HepG2 (cell line): ENCODE results near the gene FAIM. TPM values are rescaled to one million over a fixed set of nuclear protein-coding genes. Genes with fewer than 3 reads are reported as not detected.

Source experiments
- ARNT ChIP-seq: fragments of 450-650 bp; IDR thresholded peaks from 2 replicates; pipeline ENCODE4 v1.6.1; 2017
- CC2D1A ChIP-seq: sonication (generic); formaldehyde crosslinking; IDR thresholded peaks from 2 replicates; pipeline ENCODE4 v1.8.1; 2023; ENCODE audit warnings: mild to moderate bottlenecking, missing genetic modification reagents
- EEA1 ChIP-seq: sonication (generic); formaldehyde crosslinking; IDR thresholded peaks from 2 replicates; pipeline ENCODE4 v1.5.1; 2020; ENCODE audit warnings: mild to moderate bottlenecking, missing genetic modification reagents, borderline replicate concordance
- GLI4 ChIP-seq: sonication (generic); formaldehyde crosslinking; IDR thresholded peaks from 2 replicates; pipeline ENCODE4 v1.5.1; 2020; ENCODE audit warnings: missing genetic modification reagents, mild to moderate bottlenecking, moderate library complexity, borderline replicate concordance
- MAF1 ChIP-seq: sonication (generic); formaldehyde crosslinking; IDR thresholded peaks from 2 replicates; pipeline ENCODE4 v1.5.0; 2020; ENCODE audit warnings: missing genetic modification reagents, borderline replicate concordance
- NFYC ChIP-seq: IDR thresholded peaks from 2 replicates; pipeline ENCODE4 v1.6.1; 2016; ENCODE audit warnings: missing genetic modification reagents, missing compliant biosample characterization
- ZNF329 ChIP-seq: sonication (generic); formaldehyde crosslinking; IDR thresholded peaks from 2 replicates; pipeline ENCODE4 v1.9.0; 2021; ENCODE audit warnings: low read depth, mild to moderate bottlenecking, missing genetic modification reagents
- ZNF605 ChIP-seq: sonication (generic); formaldehyde crosslinking; IDR thresholded peaks from 2 replicates; pipeline ENCODE4 v1.8.0; 2022; ENCODE audit warnings: mild to moderate bottlenecking, missing genetic modification reagents
- ZNF607 ChIP-seq: sonication (generic); formaldehyde crosslinking; IDR thresholded peaks from 2 replicates; pipeline ENCODE4 v1.5.1; 2020; ENCODE audit warnings: missing genetic modification reagents, mild to moderate bottlenecking, borderline replicate concordance
- ZNF7 ChIP-seq: IDR thresholded peaks from 2 replicates; pipeline ENCODE4 v1.6.1; 2016; ENCODE audit warnings: missing biosample characterization, missing genetic modification reagents
- ZSCAN22 ChIP-seq: sonication (generic); formaldehyde crosslinking; IDR thresholded peaks from 2 replicates; pipeline ENCODE4 v1.4.0; 2020; ENCODE audit warnings: mild to moderate bottlenecking, missing genetic modification reagents
- polyA plus RNA-seq, 8 experiments: library from polyadenylated mRNA; depleted of rRNA in 3 of 8; stranded (reverse) in 7 of 8; unstranded in 1 of 8; fragments of >200 nt; fragmentation: Illumina TruSeq in 4 of 8; extraction: Trizol in 4 of 8; gene quantifications; 2 replicates each; pipeline versions ENCODE4 v1.2.1 to v1.2.3, GENCODE V29; 2011 to 2016; ENCODE audit warnings: low read depth in 4 of 8, missing spikeins in 1 of 8, mixed read lengths in 1 of 8; ENCODE audit not compliant: insufficient read depth in 1 of 8
- total RNA-seq, 5 experiments: library from RNA; depleted of rRNA; stranded (reverse); fragments of >200 nt; fragmentation: Illumina TruSeq; extraction: Trizol; gene quantifications; 2 replicates each; pipeline ENCODE4 v1.2.3, GENCODE V29; 2016; ENCODE audit warnings: low read depth in 1 of 5
- TF ChIP-seq, protein P1 (sequence below): sonication (generic); formaldehyde crosslinking; IDR thresholded peaks from 2 replicates; pipeline ENCODE4 v1.4.0; 2020; ENCODE audit warnings: missing genetic modification reagents, borderline replicate concordance
- TF ChIP-seq, protein P2 (sequence below): sonication (generic); formaldehyde crosslinking; IDR thresholded peaks from 2 replicates; pipeline ENCODE4 v1.8.1; 2023; ENCODE audit warnings: missing genetic modification reagents, mild to moderate bottlenecking, borderline replicate concordance
- TF ChIP-seq, protein P3 (sequence below): IDR thresholded peaks from 2 replicates; pipeline ENCODE4 v1.4.0; 2020; ENCODE audit warnings: mild to moderate bottlenecking, missing genetic modification reagents
- TF ChIP-seq, protein P4 (sequence below): IDR thresholded peaks from 2 replicates; pipeline ENCODE4 v1.6.1; 2018; ENCODE audit warnings: missing genetic modification reagents
- TF ChIP-seq, protein P5 (sequence below): sonication (generic); formaldehyde crosslinking; IDR thresholded peaks from 2 replicates; pipeline ENCODE4 v1.4.0; 2020; ENCODE audit warnings: missing genetic modification reagents, borderline replicate concordance

Gene FAIM
- total and polyA plus RNA-seq, 2 of the 13 experiments (the other 11 are each of a cell fraction or from before 2014, with no cell fraction given) = 4.3 to 25.8 TPM

DNA sequence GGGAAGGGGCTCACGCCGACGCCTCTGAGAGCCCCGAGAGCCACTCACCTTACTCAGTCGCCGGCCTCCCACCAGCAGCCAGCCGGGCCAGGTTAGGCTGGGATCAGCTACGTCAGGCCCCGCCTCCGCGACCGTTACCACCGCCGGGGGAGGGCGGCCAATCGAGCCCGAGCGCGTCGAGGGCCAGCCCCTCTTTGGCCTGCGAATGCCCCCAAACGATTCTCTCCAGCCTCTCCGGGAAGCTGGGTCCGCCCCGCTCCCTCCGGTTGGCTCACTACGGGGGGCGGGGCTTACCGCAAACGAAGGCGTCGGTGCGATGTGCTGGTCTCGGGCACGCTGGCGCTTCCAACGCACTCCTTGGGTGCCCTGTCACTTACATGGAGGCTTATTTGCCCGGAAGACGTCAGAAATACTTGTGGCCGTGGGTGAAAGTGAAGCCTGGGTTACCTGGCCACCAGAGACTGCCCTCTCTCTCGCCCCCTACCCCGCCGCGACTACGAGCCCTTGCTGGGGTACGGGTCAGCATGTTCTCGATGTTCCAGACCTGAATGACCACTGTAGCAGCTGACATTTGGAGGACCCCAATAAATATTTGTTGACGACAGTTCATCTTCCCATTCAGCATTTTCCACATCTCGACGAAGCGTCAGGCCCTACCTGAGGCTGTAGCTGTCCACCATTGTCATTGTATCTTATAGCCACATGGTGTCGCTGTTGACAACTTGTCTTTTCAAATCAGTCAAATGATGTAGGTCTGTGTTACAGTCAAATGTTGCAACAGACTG is 14.2 kb upstream of the FAIM start, which contains the start of gene CEP70 (continued):
- TF ChIP-seq, protein P1, sequence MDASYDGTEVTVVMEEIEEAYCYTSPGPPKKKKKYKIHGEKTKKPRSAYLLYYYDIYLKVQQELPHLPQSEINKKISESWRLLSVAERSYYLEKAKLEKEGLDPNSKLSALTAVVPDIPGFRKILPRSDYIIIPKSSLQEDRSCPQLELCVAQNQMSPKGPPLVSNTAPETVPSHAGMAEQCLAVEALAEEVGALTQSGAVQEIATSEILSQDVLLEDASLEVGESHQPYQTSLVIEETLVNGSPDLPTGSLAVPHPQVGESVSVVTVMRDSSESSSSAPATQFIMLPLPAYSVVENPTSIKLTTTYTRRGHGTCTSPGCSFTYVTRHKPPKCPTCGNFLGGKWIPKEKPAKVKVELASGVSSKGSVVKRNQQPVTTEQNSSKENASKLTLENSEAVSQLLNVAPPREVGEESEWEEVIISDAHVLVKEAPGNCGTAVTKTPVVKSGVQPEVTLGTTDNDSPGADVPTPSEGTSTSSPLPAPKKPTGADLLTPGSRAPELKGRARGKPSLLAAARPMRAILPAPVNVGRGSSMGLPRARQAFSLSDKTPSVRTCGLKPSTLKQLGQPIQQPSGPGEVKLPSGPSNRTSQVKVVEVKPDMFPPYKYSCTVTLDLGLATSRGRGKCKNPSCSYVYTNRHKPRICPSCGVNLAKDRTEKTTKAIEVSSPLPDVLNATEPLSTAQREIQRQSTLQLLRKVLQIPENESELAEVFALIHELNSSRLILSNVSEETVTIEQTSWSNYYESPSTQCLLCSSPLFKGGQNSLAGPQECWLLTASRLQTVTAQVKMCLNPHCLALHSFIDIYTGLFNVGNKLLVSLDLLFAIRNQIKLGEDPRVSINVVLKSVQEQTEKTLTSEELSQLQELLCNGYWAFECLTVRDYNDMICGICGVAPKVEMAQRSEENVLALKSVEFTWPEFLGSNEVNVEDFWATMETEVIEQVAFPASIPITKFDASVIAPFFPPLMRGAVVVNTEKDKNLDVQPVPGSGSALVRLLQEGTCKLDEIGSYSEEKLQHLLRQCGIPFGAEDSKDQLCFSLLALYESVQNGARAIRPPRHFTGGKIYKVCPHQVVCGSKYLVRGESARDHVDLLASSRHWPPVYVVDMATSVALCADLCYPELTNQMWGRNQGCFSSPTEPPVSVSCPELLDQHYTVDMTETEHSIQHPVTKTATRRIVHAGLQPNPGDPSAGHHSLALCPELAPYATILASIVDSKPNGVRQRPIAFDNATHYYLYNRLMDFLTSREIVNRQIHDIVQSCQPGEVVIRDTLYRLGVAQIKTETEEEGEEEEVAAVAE (CRISPR knock-in tag) = no peak; the same call in 1 of the 2 replicates
- TF ChIP-seq MAF1 (CRISPR knock-in tag) = no peak
- TF ChIP-seq EEA1 = no peak
- TF ChIP-seq, protein P2, sequence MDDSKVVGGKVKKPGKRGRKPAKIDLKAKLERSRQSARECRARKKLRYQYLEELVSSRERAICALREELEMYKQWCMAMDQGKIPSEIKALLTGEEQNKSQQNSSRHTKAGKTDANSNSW (CRISPR knock-in tag) = no peak
- TF ChIP-seq, protein P3, sequence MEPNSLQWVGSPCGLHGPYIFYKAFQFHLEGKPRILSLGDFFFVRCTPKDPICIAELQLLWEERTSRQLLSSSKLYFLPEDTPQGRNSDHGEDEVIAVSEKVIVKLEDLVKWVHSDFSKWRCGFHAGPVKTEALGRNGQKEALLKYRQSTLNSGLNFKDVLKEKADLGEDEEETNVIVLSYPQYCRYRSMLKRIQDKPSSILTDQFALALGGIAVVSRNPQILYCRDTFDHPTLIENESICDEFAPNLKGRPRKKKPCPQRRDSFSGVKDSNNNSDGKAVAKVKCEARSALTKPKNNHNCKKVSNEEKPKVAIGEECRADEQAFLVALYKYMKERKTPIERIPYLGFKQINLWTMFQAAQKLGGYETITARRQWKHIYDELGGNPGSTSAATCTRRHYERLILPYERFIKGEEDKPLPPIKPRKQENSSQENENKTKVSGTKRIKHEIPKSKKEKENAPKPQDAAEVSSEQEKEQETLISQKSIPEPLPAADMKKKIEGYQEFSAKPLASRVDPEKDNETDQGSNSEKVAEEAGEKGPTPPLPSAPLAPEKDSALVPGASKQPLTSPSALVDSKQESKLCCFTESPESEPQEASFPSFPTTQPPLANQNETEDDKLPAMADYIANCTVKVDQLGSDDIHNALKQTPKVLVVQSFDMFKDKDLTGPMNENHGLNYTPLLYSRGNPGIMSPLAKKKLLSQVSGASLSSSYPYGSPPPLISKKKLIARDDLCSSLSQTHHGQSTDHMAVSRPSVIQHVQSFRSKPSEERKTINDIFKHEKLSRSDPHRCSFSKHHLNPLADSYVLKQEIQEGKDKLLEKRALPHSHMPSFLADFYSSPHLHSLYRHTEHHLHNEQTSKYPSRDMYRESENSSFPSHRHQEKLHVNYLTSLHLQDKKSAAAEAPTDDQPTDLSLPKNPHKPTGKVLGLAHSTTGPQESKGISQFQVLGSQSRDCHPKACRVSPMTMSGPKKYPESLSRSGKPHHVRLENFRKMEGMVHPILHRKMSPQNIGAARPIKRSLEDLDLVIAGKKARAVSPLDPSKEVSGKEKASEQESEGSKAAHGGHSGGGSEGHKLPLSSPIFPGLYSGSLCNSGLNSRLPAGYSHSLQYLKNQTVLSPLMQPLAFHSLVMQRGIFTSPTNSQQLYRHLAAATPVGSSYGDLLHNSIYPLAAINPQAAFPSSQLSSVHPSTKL (CRISPR knock-in tag) = peak; percentile 38; the same call in 1 of the 2 replicates
- no peak for TF ChIP-seq ZNF329 (CRISPR knock-in tag)
- no peak for TF ChIP-seq ARNT
- no peak for TF ChIP-seq ZNF7 (CRISPR knock-in tag)
- TF ChIP-seq ZNF605 = peak; percentile 95
- TF ChIP-seq, protein P4, sequence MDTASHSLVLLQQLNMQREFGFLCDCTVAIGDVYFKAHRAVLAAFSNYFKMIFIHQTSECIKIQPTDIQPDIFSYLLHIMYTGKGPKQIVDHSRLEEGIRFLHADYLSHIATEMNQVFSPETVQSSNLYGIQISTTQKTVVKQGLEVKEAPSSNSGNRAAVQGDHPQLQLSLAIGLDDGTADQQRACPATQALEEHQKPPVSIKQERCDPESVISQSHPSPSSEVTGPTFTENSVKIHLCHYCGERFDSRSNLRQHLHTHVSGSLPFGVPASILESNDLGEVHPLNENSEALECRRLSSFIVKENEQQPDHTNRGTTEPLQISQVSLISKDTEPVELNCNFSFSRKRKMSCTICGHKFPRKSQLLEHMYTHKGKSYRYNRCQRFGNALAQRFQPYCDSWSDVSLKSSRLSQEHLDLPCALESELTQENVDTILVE = 0 out of 2 replicates have a peak, but pooled peaks have one; percentile 13
- TF ChIP-seq, protein P5, sequence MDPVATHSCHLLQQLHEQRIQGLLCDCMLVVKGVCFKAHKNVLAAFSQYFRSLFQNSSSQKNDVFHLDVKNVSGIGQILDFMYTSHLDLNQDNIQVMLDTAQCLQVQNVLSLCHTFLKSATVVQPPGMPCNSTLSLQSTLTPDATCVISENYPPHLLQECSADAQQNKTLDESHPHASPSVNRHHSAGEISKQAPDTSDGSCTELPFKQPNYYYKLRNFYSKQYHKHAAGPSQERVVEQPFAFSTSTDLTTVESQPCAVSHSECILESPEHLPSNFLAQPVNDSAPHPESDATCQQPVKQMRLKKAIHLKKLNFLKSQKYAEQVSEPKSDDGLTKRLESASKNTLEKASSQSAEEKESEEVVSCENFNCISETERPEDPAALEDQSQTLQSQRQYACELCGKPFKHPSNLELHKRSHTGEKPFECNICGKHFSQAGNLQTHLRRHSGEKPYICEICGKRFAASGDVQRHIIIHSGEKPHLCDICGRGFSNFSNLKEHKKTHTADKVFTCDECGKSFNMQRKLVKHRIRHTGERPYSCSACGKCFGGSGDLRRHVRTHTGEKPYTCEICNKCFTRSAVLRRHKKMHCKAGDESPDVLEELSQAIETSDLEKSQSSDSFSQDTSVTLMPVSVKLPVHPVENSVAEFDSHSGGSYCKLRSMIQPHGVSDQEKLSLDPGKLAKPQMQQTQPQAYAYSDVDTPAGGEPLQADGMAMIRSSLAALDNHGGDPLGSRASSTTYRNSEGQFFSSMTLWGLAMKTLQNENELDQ (CRISPR knock-in tag) = no peak
- no peak; the same call in 1 of the 2 replicates for TF ChIP-seq GLI4 (CRISPR knock-in tag)
- TF ChIP-seq CC2D1A (CRISPR knock-in tag) = no peak
- TF ChIP-seq ZSCAN22 (CRISPR knock-in tag) = no peak
- peak; percentile 83 for TF ChIP-seq NFYC
- TF ChIP-seq ZNF607 = no peak
